PC-9 (cell line): ENCODE results near the gene APOC3. TPM values are rescaled to one million over a fixed set of nuclear protein-coding genes. Genes with fewer than 3 reads are reported as not detected.

Experiments used
- BruUV-seq: library from RNA; stranded (reverse); fragments of 400-500 nt; replicated peaks from 2 replicates; lab custom pipeline; 2021; lab: Mats Ljungman, UMichigan
- CTCF ChIA-PET: fragments of 300-600 bp; sonication (Branson Sonifier 250); formaldehyde crosslinking; loops from one replicate; lab custom pipeline; 2022; ENCODE audit warnings: antibody characterized with exemption; lab: Charles Lee
- POLR2A ChIA-PET: fragments of 300-600 bp; sonication (Branson Sonifier 250); formaldehyde crosslinking; loops from one replicate; lab custom pipeline; 2022; ENCODE audit warnings: antibody characterized with exemption; ENCODE audit not compliant: unreplicated experiment; lab: Charles Lee
- DNase-seq, 2 experiments: peaks; one replicate each; pipeline versions ENCODE4 v3.0.0 to v3.0.0-alpha.2; 2015 to 2022; ENCODE audit warnings: mixed read lengths in 1 of 2
- H2AFZ ChIP-seq: fragments of 200-600 bp; sonication (generic); 2 replicates; pipeline ENCODE4 v1.8.1; 2017; ENCODE audit warnings: antibody characterized with exemption
- H3F3A ChIP-seq: fragments of 200-600 bp; sonication (generic); 2 replicates; pipeline ENCODE4 v1.8.1; 2017; ENCODE audit warnings: antibody characterized with exemption, mild to moderate bottlenecking, low read depth; ENCODE audit not compliant: insufficient read depth
- H3K27ac ChIP-seq: fragments of 200-600 bp; sonication (generic); 2 replicates; pipeline ENCODE4 v1.6.1; 2016; ENCODE audit warnings: mixed run types
- H3K27me3 ChIP-seq: fragments of 200-600 bp; sonication (generic); 2 replicates; pipeline ENCODE4 v1.6.1; 2016; ENCODE audit warnings: low read depth, mixed run types; ENCODE audit not compliant: insufficient read depth
- H3K36me3 ChIP-seq: fragments of 200-600 bp; sonication (generic); 2 replicates; pipeline ENCODE4 v1.6.1; 2016; ENCODE audit warnings: low read depth, mixed run types
- H3K4me1 ChIP-seq: fragments of 200-600 bp; sonication (generic); replicated peaks from 2 replicates; pipeline ENCODE4 v1.6.1; 2016; ENCODE audit warnings: mixed run types; ENCODE audit not compliant: insufficient read depth
- H3K4me2 ChIP-seq: fragments of 200-600 bp; sonication (generic); 2 replicates; pipeline ENCODE4 v1.6.1; 2017; ENCODE audit warnings: mixed run types
- H3K4me3 ChIP-seq: fragments of 200-600 bp; sonication (generic); 2 replicates; pipeline ENCODE4 v1.6.1; 2016; ENCODE audit warnings: mixed run types
- H3K79me2 ChIP-seq: fragments of 200-600 bp; sonication (generic); 2 replicates; pipeline ENCODE4 v1.6.1; 2017; ENCODE audit warnings: low read depth, mixed run types
- H3K9me2 ChIP-seq: fragments of 200-600 bp; sonication (generic); 2 replicates; pipeline ENCODE4 v1.8.1; 2017; ENCODE audit warnings: mild to moderate bottlenecking; ENCODE audit not compliant: insufficient read depth
- H3K9me3 ChIP-seq: fragments of 200-600 bp; sonication (generic); 2 replicates; pipeline ENCODE4 v1.8.1; 2016; ENCODE audit warnings: low read depth; ENCODE audit not compliant: insufficient read depth
- H4K20me1 ChIP-seq: fragments of 200-600 bp; sonication (generic); 2 replicates; pipeline ENCODE4 v1.8.1; 2017; ENCODE audit not compliant: insufficient read depth
- EZH2 ChIP-seq: fragments of 200-600 bp; sonication (generic); IDR thresholded peaks from 2 replicates; pipeline ENCODE4 v1.8.0; 2017; ENCODE audit warnings: antibody characterized with exemption, low read depth
- intact Hi-C: fragments of 100-400 bp; cut with micrococcal nuclease; formaldehyde crosslinking; loops from one replicate; pipeline ENCODE4 v1.10.0; 2022; ENCODE audit not compliant: unreplicated experiment
- total RNA-seq: library from RNA; stranded (reverse); gene quantifications from 2 replicates; pipeline ENCODE4 v1.2.3, GENCODE V29; 2021
- TF ChIP-seq, protein P1 (sequence below): fragments of 200-600 bp; sonication (generic); conservative IDR thresholded peaks from 2 replicates; pipeline ENCODE4 v1.6.1; 2017; ENCODE audit warnings: mixed run types, antibody characterized with exemption, mild to moderate bottlenecking, moderate library complexity

The APOC3 gene
- total RNA-seq, 1 experiment from 2014 or later = not detected

- H3K9me2 ChIP-seq = no peaks in the 10 kb centered on the region
- DNase-seq = no peak
- H2AFZ ChIP-seq = no peak overlapping the region
- no peaks in the 10 kb centered on the region for H3K9me3 ChIP-seq
- ChIA-PET CTCF (interaction anchor here (0.6 kb wide), 1 partner anchor 287 kb away, joined by 9 read pairs; no protein-coding TSS in a partner anchor), POLR2A (no interaction called here)
- H3K4me3 ChIP-seq = no peak overlapping the region
- H3F3A ChIP-seq = peaks cover 27% of the 10 kb centered on the region; the same call in 1 of the 2 replicates
- intact Hi-C loops = no loop called here
- no peak overlapping the region for H3K4me2 ChIP-seq
- peaks cover 19% of the 10 kb centered on the region for H3K4me1 ChIP-seq
- H3K27ac ChIP-seq = no peak overlapping the region
- no TSS peak for BruUV-seq
- TF ChIP-seq EZH2 = no peak
- TF ChIP-seq, protein P1, sequence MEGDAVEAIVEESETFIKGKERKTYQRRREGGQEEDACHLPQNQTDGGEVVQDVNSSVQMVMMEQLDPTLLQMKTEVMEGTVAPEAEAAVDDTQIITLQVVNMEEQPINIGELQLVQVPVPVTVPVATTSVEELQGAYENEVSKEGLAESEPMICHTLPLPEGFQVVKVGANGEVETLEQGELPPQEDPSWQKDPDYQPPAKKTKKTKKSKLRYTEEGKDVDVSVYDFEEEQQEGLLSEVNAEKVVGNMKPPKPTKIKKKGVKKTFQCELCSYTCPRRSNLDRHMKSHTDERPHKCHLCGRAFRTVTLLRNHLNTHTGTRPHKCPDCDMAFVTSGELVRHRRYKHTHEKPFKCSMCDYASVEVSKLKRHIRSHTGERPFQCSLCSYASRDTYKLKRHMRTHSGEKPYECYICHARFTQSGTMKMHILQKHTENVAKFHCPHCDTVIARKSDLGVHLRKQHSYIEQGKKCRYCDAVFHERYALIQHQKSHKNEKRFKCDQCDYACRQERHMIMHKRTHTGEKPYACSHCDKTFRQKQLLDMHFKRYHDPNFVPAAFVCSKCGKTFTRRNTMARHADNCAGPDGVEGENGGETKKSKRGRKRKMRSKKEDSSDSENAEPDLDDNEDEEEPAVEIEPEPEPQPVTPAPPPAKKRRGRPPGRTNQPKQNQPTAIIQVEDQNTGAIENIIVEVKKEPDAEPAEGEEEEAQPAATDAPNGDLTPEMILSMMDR = no peak
- no peaks in the 10 kb centered on the region for H3K27me3 ChIP-seq
- no peaks in the 10 kb centered on the region for H4K20me1 ChIP-seq
- H3K36me3 ChIP-seq = peaks cover 12% of the 10 kb centered on the region; the same call in 1 of the 2 replicates
- no peaks in the 10 kb centered on the region for H3K79me2 ChIP-seq
Observed at GRCh38 chr11:116856423-116856822, 26.7 kb downstream of the APOC3 start.

DNA sequence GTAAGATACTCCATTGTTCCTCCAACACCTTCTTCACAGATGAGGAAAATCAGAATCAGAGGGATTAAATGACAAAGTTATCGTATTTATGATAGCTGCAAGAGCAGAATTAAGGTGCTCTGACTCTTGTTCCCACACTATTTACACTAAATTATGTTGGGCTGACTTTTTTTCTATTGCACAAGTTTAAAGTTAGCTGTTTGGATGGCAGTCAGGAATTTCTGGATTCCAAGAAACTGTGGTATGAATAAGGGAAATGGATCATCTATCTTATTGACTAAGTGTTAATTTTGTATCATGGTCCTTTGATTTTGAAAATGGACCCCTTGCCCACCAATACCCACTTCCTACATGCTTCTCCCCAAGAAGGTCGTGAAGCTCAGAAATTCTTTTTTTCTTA is 27.6 kb downstream of the APOC3 start:
- no peaks in the 10 kb centered on the region for H3K27me3 ChIP-seq
- H3K36me3 ChIP-seq = peaks cover 13% of the 10 kb centered on the region; the same call in 1 of the 2 replicates
- intact Hi-C loops = no loop called here
- DNase-seq = no peak
- no peak for TF ChIP-seq EZH2
- TF ChIP-seq, protein P1 = no peak
- POLR2A ChIA-PET = no interaction called here
- H3K9me2 ChIP-seq = no peaks in the 10 kb centered on the region
- H4K20me1 ChIP-seq = no peaks in the 10 kb centered on the region
- H3K4me3 ChIP-seq = no peak overlapping the region
- H3K9me3 ChIP-seq = no peaks in the 10 kb centered on the region
- CTCF ChIA-PET = no interaction called here
- peaks cover 30% of the 10 kb centered on the region; the same call in 1 of the 2 replicates for H3F3A ChIP-seq
- BruUV-seq = no TSS peak
- H3K4me2 ChIP-seq = no peak overlapping the region
- H3K79me2 ChIP-seq = no peaks in the 10 kb centered on the region
- H2AFZ ChIP-seq = no peak overlapping the region
- no peak overlapping the region for H3K27ac ChIP-seq
- H3K4me1 ChIP-seq = peaks cover 24% of the 10 kb centered on the region

- ChIA-PET CTCF (interaction anchor here (0.6 kb wide), 1 partner anchor 275 kb away, joined by 5 read pairs; no protein-coding TSS in a partner anchor), POLR2A (no interaction called here)
- Histone ChIP-seq H3K36me3 (peaks cover 13% of the 10 kb centered on the region; the same call in 1 of the 2 replicates), H3F3A (peaks cover 24% of the 10 kb centered on the region; the same call in 1 of the 2 replicates), H3K4me3 (no peak overlapping the region), H3K27ac (no peak overlapping the region), H3K4me2 (no peak overlapping the region), H3K4me1 (peaks cover 18% of the 10 kb centered on the region), H4K20me1 (no peaks in the 10 kb centered on the region), H2AFZ (no peak overlapping the region), H3K79me2 (no peaks in the 10 kb centered on the region), H3K9me3 (no peaks in the 10 kb centered on the region), H3K27me3 (no peaks in the 10 kb centered on the region), H3K9me2 (no peaks in the 10 kb centered on the region)
- TF ChIP-seq, protein P1 = no peak
- TF ChIP-seq EZH2 = no peak
- no peak for DNase-seq
- BruUV-seq = no TSS peak
- intact Hi-C loops = no loop called here
Observed at GRCh38 chr11:116857936-116858335, 28.2 kb downstream of the APOC3 start.
